Endothelial cell of umbilical vein (primary cell): ENCODE measurements around the gene SAE1. TPM values are rescaled to one million over a fixed set of nuclear protein-coding genes. Genes with fewer than 3 reads are reported as not detected.

Source experiments
- BruUV-seq: library from RNA; stranded (reverse); fragments of 400-500 nt; replicated peaks from 2 replicates; lab custom pipeline; 2021; lab: Mats Ljungman, UMichigan
- CTCF ChIA-PET: fragments of 300-600, 350-600 bp; sonication (Branson Sonifier 250); formaldehyde crosslinking; loops from one replicate; lab custom pipeline; 2021; ENCODE audit warnings: antibody characterized with exemption, inconsistent platforms; lab: Charles Lee
- POLR2A ChIA-PET: fragments of 300-600, 350-600 bp; sonication (Branson Sonifier 250); formaldehyde crosslinking; loops from one replicate; lab custom pipeline; 2021; ENCODE audit warnings: antibody characterized with exemption, inconsistent platforms; lab: Charles Lee
- DNase-seq: peaks from one replicate; pipeline ENCODE4 v3.0.0-alpha.2; 2011; ENCODE audit warnings: low read depth, low spot score
- FAIRE-seq: peaks from 2 replicates; lab custom pipeline; 2011; peaks lifted over from hg19 to GRCh38; lab: Jason Lieb, UNC
- H2AFZ ChIP-seq: 2 replicates; pipeline ENCODE4 v1.6.0; 2012; ENCODE audit warnings: low read depth, low read length, control low read depth, inconsistent platforms
- H3K27ac ChIP-seq: 2 replicates; pipeline ENCODE4 v1.5.1; 2011; ENCODE audit warnings: low read depth, mild to moderate bottlenecking, control low read depth, low read length, moderate library complexity; ENCODE audit not compliant: insufficient read depth
- H3K27me3 ChIP-seq, 2 experiments: 2 replicates each; pipeline versions ENCODE4 v1.6.0 to v1.6.1; 2011; ENCODE audit warnings: low read length in 2 of 2, mixed read lengths in 1 of 2; ENCODE audit not compliant: control insufficient read depth in 2 of 2, insufficient read depth in 2 of 2
- H3K36me3 ChIP-seq, 2 experiments: 2 replicates in 1 of 2; 3 replicates in 1 of 2; pipeline ENCODE4 v1.5.1; 2011; ENCODE audit warnings: low read length in 2 of 2, mild to moderate bottlenecking in 1 of 2, moderate library complexity in 1 of 2; ENCODE audit not compliant: control insufficient read depth in 2 of 2, insufficient read depth in 2 of 2; ENCODE audit errors: extremely low read depth in 1 of 2
- H3K4me1 ChIP-seq: 3 replicates; pipeline ENCODE4 v1.5.1; 2011; ENCODE audit warnings: mild to moderate bottlenecking, low read length; ENCODE audit not compliant: control insufficient read depth, insufficient read depth; ENCODE audit errors: extremely low read depth
- H3K4me2 ChIP-seq: 2 replicates; pipeline ENCODE4 v1.6.1; 2011; ENCODE audit warnings: low read length, control low read depth, mixed read lengths; ENCODE audit not compliant: insufficient read depth
- H3K4me3 ChIP-seq, 3 experiments: fragments of 200-600 bp in 1 of 3; sonication (generic), shearing (Covaris generic) in 1 of 3; replicated peaks in 1 of 3; 2 replicates each; pipeline ENCODE4 v1.5.1; 2011 to 2016; ENCODE audit warnings: control low read depth in 3 of 3, low read length in 3 of 3, mild to moderate bottlenecking in 2 of 3, inconsistent platforms in 1 of 3, low read depth in 1 of 3, moderate library complexity in 1 of 3; ENCODE audit not compliant: insufficient read depth in 1 of 3
- H3K79me2 ChIP-seq: 2 replicates; pipeline ENCODE4 v1.6.0; 2012; ENCODE audit warnings: low read length, inconsistent platforms; ENCODE audit not compliant: control insufficient read depth, insufficient read depth
- H3K9ac ChIP-seq: replicated peaks from 2 replicates; pipeline ENCODE3; 2011; ENCODE audit warnings: low read length, control low read depth; ENCODE audit not compliant: insufficient read depth; ENCODE audit errors: extremely low read depth
- H3K9me1 ChIP-seq: replicated peaks from 3 replicates; pipeline ENCODE4 v1.6.0; 2011; ENCODE audit warnings: mild to moderate bottlenecking, low read length; ENCODE audit not compliant: control insufficient read depth, insufficient read depth; ENCODE audit errors: extremely low read depth
- H3K9me3 ChIP-seq: replicated peaks from 2 replicates; pipeline ENCODE4 v1.5.1; 2012; ENCODE audit warnings: low read length, inconsistent platforms; ENCODE audit not compliant: control insufficient read depth, insufficient read depth
- H4K20me1 ChIP-seq: replicated peaks from 2 replicates; pipeline ENCODE3; 2011; ENCODE audit warnings: mild to moderate bottlenecking, low read length; ENCODE audit not compliant: control insufficient read depth, insufficient read depth; ENCODE audit errors: extremely low read depth
- CTCF ChIP-seq, 2 donors: IDR thresholded peaks; 1 replicate in 1 of 2; 2 replicates in 1 of 2; pipeline ENCODE4 v1.5.1; 2011; ENCODE audit warnings: low read length in 2 of 2, mild to moderate bottlenecking in 2 of 2, moderate library complexity in 2 of 2, control low read depth in 1 of 2, inconsistent platforms in 1 of 2, low read depth in 1 of 2; ENCODE audit not compliant: insufficient read depth in 1 of 2; ENCODE audit errors: extremely low read depth in 1 of 2
- EZH2 ChIP-seq: IDR thresholded peaks from 2 replicates; pipeline ENCODE4 v1.6.1; 2012; ENCODE audit warnings: borderline replicate concordance, low read depth, mild to moderate bottlenecking, moderate library complexity, low read length, inconsistent platforms; ENCODE audit not compliant: severe bottlenecking
- FOS ChIP-seq: IDR thresholded peaks from 2 replicates; pipeline ENCODE4 v1.6.1; 2011; ENCODE audit warnings: mild to moderate bottlenecking, low read length, moderate library complexity, borderline replicate concordance; ENCODE audit not compliant: insufficient read depth
- GATA2 ChIP-seq: IDR thresholded peaks from 2 replicates; pipeline ENCODE4 v1.7.0; 2011; ENCODE audit warnings: low read depth, mild to moderate bottlenecking, moderate library complexity, mixed read lengths, low read length; ENCODE audit not compliant: insufficient read length, insufficient read depth
- JUN ChIP-seq: IDR thresholded peaks from 2 replicates; pipeline ENCODE4 v1.6.1; 2011; ENCODE audit warnings: borderline replicate concordance, low read depth; ENCODE audit not compliant: insufficient read length, insufficient read depth
- MYC ChIP-seq: IDR thresholded peaks from one replicate; pipeline ENCODE4 v1.6.1; 2011; ENCODE audit warnings: mild to moderate bottlenecking, low read depth, low read length
- POLR2A ChIP-seq: IDR thresholded peaks from 2 replicates; pipeline ENCODE4 v1.6.1; 2012; ENCODE audit warnings: low read depth, mild to moderate bottlenecking, control low read depth, low read length
- POLR2AphosphoS5 ChIP-seq: IDR thresholded peaks from 2 replicates; pipeline ENCODE4 v1.6.1; 2012; ENCODE audit warnings: low read depth, mild to moderate bottlenecking, control low read depth, low read length, moderate library complexity; ENCODE audit not compliant: insufficient read depth
- dilution Hi-C: fragments of 300-500 bp; cut with MboI; formaldehyde crosslinking; loops from one replicate; pipeline ENCODE4 v1.15.0; 2019; ENCODE audit warnings: low sequenced_read_pairs; ENCODE audit not compliant: extremely low pct_ligation_motif_present
- intact Hi-C: fragments of 100-400 bp; cut with micrococcal nuclease; formaldehyde crosslinking; loops from one replicate; pipeline ENCODE4 v1.10.0; 2022
- polyA plus RNA-seq, 4 experiments: library from polyadenylated mRNA; depleted of rRNA in 3 of 4; stranded (reverse) in 3 of 4; unstranded in 1 of 4; fragments of >200 nt; gene quantifications; 2 replicates each; pipeline versions ENCODE4 v1.2.1 to v1.2.3, GENCODE V29; 2011 to 2012; ENCODE audit warnings: missing spikeins in 1 of 4
- total RNA-seq: library from RNA; stranded (reverse); gene quantifications from 2 replicates; pipeline ENCODE4 v1.2.3, GENCODE V29; 2021
- TF ChIP-seq, protein P1 (sequence below): IDR thresholded peaks from 2 replicates; pipeline ENCODE4 v1.6.1; 2011; ENCODE audit not compliant: insufficient read depth, insufficient read length

SAE1 gene
- total and polyA plus RNA-seq, 2 donors (not counting 3 experiments of a cell fraction or from before 2014, with no cell fraction given), result 165 to 219 TPM

DNA sequence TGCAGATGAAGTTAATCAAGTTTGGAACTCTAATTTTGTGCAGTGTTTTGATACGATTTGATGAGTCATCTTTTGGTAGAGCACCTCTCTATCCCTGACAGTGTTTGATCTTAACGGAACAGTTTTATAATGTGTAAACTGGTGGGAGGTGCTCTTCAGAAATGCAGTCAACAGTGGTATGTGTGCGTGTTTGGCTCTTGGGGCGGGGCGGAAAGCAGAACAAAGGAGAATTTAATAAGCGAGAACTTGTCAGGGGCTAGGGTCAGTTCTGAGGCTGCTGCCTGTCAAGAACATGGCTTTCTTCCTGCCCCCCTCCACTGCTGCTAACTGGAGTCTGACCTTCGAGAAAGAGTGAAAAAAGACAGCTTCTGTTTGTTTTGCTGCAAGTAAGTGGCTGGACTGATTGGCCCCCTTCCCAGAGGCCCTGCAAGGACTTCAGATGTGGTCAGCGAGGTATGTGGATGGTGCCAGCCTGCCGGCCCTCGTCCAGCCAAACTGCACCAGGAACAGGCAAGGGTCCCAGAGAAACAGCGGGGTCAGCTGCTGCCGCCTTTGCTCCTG lies 59.6 kb downstream of the SAE1 start:
- H3K27me3 ChIP-seq, result no peaks in the 10 kb centered on the region
- no peaks in the 10 kb centered on the region for H3K9me3 ChIP-seq
- BruUV-seq, result no TSS peak
- peaks cover 27% of the 10 kb centered on the region for H3K79me2 ChIP-seq
- H3K27ac ChIP-seq, result peak overlapping the region; percentile 96
- no peaks in the 10 kb centered on the region for H4K20me1 ChIP-seq
- TF ChIP-seq POLR2AphosphoS5, result peak; percentile 40
- TF ChIP-seq FOS, result peak; percentile 46
- peak; percentile 79 for TF ChIP-seq JUN
- TF ChIP-seq, protein P1, sequence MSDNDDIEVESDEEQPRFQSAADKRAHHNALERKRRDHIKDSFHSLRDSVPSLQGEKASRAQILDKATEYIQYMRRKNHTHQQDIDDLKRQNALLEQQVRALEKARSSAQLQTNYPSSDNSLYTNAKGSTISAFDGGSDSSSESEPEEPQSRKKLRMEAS, result no peak
- no peak for TF ChIP-seq GATA2
- TF ChIP-seq MYC, result no peak
- TF ChIP-seq CTCF (IDR thresholded peaks at IDR 0.05; ENCODE audit: extremely low read depth in 1 of 2, insufficient read depth in 1 of 2, low read depth in 1 of 2, low read length in 2 of 2), result no peak
- TF ChIP-seq POLR2A, result no peak
- no peak for TF ChIP-seq EZH2
- H3K9me1 ChIP-seq, result no peaks in the 10 kb centered on the region
- H3K4me1 ChIP-seq, result peaks cover 24% of the 10 kb centered on the region
- DNase-seq, result peak; percentile 97
- no peak overlapping the region for H2AFZ ChIP-seq
- ChIA-PET CTCF (interaction anchor here (1.0 to 4.7 kb wide), 11 partner anchors 10 to 58 kb away, joined by 3 to 28 read pairs (median 8); no protein-coding TSS in a partner anchor), POLR2A (interaction anchor here (1.2 kb wide), 1 partner anchor 36 kb away, joined by 3 read pairs; no protein-coding TSS in a partner anchor)
- H3K4me2 ChIP-seq, result peak overlapping the region; percentile 67
- intact Hi-C loops, result loop anchor here (1.0 to 5.0 kb wide), 2 partner anchors 14 to 33 kb away; no protein-coding TSS in a partner anchor
- H3K36me3 ChIP-seq, result peaks cover 0 to 5% of the 10 kb centered on the region in 2 experiments
- peak; percentile 98 for FAIRE-seq
- dilution Hi-C loops, result no loop called here
- peak overlapping the region; percentile 87 for H3K9ac ChIP-seq
- H3K4me3 ChIP-seq, result peak overlapping the region in 1 of 3 experiments; percentile 20
